Measurements from ENCODE around the gene CT83.
A peak's percentile ranks its signal among the peaks of the same experiment; 100 is the strongest.

DNA sequence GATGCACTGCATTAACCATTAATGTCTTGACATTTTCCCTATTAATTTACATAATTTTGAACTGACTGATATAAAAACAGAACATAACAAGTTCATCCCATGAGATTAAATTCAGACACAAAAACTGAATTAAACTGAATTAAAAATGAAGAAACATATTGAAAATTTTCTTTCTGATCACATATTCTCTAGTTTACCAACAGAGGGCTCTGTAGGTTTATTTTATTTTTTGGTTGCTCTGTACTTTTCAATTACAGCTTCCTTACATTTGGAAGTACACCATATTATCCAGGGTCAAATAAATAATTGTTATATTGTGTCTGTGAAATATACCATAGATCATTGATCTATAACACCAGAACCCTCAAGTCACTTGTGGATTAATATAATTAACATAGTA is 27.3 kb upstream of the CT83 start:
- TF ChIP-seq CTCF (IDR thresholded peaks at IDR 0.05) (peak in 1 of 4 experiments; percentile 21), POLR2A (IDR thresholded peaks at IDR 0.05) (no peak)
